Central memory CD8-positive, alpha-beta T cell (primary cell): ENCODE data around the gene SHROOM3.

Experiments used
- ATAC-seq: fragments of 150-1000 bp; cut with Tn5 transposase; replicated peaks from 2 replicates; pipeline ENCODE4 v1.10.0; 2022; ENCODE audit warnings: mild to moderate bottlenecking, moderate FRiP score, moderate number of reproducible peaks; ENCODE audit not compliant: poor library complexity, severe bottlenecking; ENCODE audit errors: extremely low read depth
- DNase-seq, 2 donors: peaks; one replicate each; pipeline ENCODE4 v3.0.0; 2021; ENCODE audit warnings: low spot score in 2 of 2
- H3K27ac Mint-ChIP-seq: one replicate; pipeline ENCODE4 v1.8.0; 2022; ENCODE audit warnings: low read depth, mild to moderate bottlenecking, moderate library complexity, mixed read lengths
- H3K27me3 Mint-ChIP-seq: one replicate; pipeline ENCODE4 v1.8.0; 2022; ENCODE audit warnings: mixed read lengths
- H3K36me3 Mint-ChIP-seq: one replicate; pipeline ENCODE4 v1.8.0; 2022; ENCODE audit warnings: mild to moderate bottlenecking, moderate library complexity, mixed read lengths; ENCODE audit not compliant: insufficient read depth
- H3K4me1 Mint-ChIP-seq: one replicate; pipeline ENCODE4 v1.8.0; 2022; ENCODE audit warnings: mixed read lengths
- H3K4me3 Mint-ChIP-seq: one replicate; pipeline ENCODE4 v1.8.0; 2022; ENCODE audit warnings: mild to moderate bottlenecking, moderate library complexity, mixed read lengths
- H3K9me3 Mint-ChIP-seq: one replicate; pipeline ENCODE4 v1.8.0; 2022; ENCODE audit warnings: mixed read lengths

Gene SHROOM3

DNA sequence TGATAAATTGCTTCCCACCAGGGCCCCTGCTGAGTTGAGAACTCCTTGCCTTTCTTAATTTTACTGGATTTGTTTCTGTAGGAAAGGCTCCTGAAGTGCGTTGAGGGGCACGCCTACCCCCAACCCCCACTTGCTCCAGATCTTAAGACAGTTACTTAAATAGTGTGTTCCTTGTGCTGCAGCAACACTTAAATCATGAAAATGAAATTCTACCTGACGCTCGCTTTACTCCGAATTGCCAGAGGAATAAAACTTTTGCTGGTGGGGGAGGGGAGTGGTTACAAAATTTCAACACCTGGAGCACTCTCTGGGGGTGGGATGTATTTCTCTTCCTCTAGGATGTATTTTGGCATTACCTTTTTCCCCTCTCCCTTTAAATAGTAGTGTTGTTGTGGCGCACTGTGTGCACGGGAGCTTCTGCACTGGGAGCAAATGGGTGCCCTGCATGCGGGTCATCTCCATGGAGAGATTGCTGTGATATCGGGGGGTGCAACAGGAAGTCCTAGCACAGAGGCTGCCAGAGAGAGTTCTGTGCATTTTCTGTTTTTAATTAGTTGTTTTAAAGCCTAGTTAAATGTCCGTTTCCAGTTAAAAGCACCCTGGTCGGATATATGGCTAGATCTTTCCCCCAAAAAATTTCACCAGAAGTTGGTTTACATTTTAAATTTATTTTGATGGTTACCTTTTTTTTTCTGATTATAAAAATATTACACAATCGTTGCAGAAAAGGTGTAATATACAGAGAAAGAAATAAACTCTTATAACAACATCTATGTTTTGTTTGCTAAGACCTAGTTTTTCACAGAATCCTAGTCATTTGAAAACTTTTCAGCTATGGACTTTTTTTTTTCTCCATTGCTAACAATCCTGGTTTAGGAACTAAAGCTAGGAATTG lies 255.2 kb downstream of the SHROOM3 start:
- no peak for DNase-seq
- Mint-ChIP-seq H3K36me3 (no peaks in the 10 kb centered on the region), H3K27ac (no peak overlapping the region), H3K27me3 (peaks cover 75% of the 10 kb centered on the region), H3K9me3 (no peaks in the 10 kb centered on the region), H3K4me3 (peak overlapping the region; percentile 22), H3K4me1 (peaks cover 6% of the 10 kb centered on the region)
- no peak for ATAC-seq

DNA sequence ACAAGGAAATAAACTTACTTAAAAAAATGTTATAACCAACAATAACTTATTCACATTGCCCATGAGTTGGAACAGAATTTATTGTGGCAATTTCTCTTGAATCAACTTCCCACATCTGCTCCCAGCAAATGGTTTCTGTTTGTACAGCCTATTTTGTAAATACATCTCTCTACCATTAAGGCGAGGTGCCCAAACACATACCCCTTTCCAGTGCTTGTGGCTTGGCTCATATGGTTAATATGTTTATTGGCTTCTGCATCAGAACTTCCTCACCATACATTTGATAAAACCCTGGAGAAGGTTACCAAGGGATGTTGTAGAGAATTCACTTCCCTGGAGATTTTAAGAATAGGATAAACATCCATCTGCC lies 255.9 kb downstream of the SHROOM3 start:
- no peaks in the 10 kb centered on the region for H3K36me3 Mint-ChIP-seq
- H3K27ac Mint-ChIP-seq: no peak overlapping the region
- DNase-seq: no peak
- H3K4me3 Mint-ChIP-seq: no peak overlapping the region
- ATAC-seq: no peak
- peaks cover 79% of the 10 kb centered on the region for H3K27me3 Mint-ChIP-seq
- no peaks in the 10 kb centered on the region for H3K9me3 Mint-ChIP-seq
- H3K4me1 Mint-ChIP-seq: peaks cover 6% of the 10 kb centered on the region

- no peak for DNase-seq
- Mint-ChIP-seq H3K9me3 (no peaks in the 10 kb centered on the region), H3K4me3 (no peak overlapping the region), H3K27me3 (peaks cover 90% of the 10 kb centered on the region), H3K27ac (no peak overlapping the region), H3K4me1 (peaks cover 6% of the 10 kb centered on the region), H3K36me3 (no peaks in the 10 kb centered on the region)
- ATAC-seq: no peak
These were observed 257.0 kb downstream of the SHROOM3 start for GRCh38 chr4:76691807-76692582.

- Mint-ChIP-seq H3K4me3 (no peak overlapping the region), H3K36me3 (no peaks in the 10 kb centered on the region), H3K27ac (no peak overlapping the region), H3K4me1 (peaks cover 6% of the 10 kb centered on the region), H3K9me3 (no peaks in the 10 kb centered on the region), H3K27me3 (peaks cover 90% of the 10 kb centered on the region)
- no peak for DNase-seq
- no peak for ATAC-seq
These were observed 257.7 kb downstream of the SHROOM3 start for GRCh38 chr4:76692761-76693160.

DNA sequence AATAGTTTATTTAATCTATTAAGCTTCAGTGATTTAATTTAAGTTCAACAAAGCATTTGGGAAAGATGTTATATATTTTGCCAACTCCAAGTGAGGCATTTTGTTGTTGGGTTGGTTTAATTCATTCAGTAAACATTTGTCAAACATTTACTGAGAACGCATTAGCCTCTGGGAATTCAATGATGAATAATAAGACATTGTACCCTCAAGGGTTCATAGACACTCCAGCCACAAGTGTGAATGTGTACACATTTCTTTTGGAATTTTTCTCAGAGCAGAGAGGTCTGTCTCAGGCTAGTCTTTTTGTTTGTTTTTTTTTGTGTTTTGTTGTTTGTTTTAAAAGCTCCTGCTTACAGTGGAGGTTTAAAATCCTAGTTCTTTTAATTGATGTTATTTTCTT lies 259.0 kb downstream of the SHROOM3 start:
- peaks cover 84% of the 10 kb centered on the region for H3K27me3 Mint-ChIP-seq
- H3K27ac Mint-ChIP-seq: no peak overlapping the region
- DNase-seq (no peak), ATAC-seq (no peak)
- no peaks in the 10 kb centered on the region for H3K9me3 Mint-ChIP-seq
- no peak overlapping the region for H3K4me3 Mint-ChIP-seq
- no peaks in the 10 kb centered on the region for H3K36me3 Mint-ChIP-seq
- peaks cover 6% of the 10 kb centered on the region for H3K4me1 Mint-ChIP-seq

DNA sequence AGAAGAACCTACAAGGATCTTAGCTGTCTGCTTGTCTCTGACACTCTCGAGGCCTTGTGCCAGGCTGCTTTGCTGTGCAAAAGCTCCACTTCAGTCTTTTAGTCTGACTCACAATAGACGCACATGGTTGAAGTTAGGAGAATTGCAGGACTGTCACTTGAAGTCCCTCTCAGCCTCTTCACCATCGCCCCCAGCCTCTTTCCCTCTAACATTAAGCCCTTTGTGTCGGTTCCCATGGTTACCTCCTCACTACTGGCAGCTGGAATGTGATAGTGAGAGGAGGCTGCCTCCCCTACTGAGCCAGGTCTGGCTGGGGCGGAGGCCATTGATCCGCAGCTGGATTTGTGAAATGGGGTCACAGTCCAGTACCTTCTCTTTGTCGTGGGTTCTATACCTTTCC lies 261.1 kb downstream of the SHROOM3 start:
- DNase-seq: no peak
- Mint-ChIP-seq H3K4me3 (no peak overlapping the region), H3K27ac (no peak overlapping the region), H3K36me3 (no peaks in the 10 kb centered on the region), H3K9me3 (no peaks in the 10 kb centered on the region), H3K4me1 (no peaks in the 10 kb centered on the region), H3K27me3 (peaks cover 73% of the 10 kb centered on the region)
- no peak for ATAC-seq

GRCh38 chr4:76697129-76697803 lies 262.2 kb downstream of the SHROOM3 start:
- Mint-ChIP-seq H3K36me3 (no peaks in the 10 kb centered on the region), H3K27me3 (peaks cover 61% of the 10 kb centered on the region), H3K27ac (no peak overlapping the region), H3K4me1 (no peaks in the 10 kb centered on the region), H3K4me3 (no peak overlapping the region), H3K9me3 (no peaks in the 10 kb centered on the region)
- DNase-seq: no peak
- no peak for ATAC-seq

- Mint-ChIP-seq H3K9me3 (no peaks in the 10 kb centered on the region), H3K4me1 (no peaks in the 10 kb centered on the region), H3K27ac (no peak overlapping the region), H3K4me3 (no peak overlapping the region), H3K27me3 (peaks cover 52% of the 10 kb centered on the region), H3K36me3 (no peaks in the 10 kb centered on the region)
- ATAC-seq (no peak), DNase-seq (no peak)
These were observed 263.1 kb downstream of the SHROOM3 start for GRCh38 chr4:76698141-76698540.

DNA sequence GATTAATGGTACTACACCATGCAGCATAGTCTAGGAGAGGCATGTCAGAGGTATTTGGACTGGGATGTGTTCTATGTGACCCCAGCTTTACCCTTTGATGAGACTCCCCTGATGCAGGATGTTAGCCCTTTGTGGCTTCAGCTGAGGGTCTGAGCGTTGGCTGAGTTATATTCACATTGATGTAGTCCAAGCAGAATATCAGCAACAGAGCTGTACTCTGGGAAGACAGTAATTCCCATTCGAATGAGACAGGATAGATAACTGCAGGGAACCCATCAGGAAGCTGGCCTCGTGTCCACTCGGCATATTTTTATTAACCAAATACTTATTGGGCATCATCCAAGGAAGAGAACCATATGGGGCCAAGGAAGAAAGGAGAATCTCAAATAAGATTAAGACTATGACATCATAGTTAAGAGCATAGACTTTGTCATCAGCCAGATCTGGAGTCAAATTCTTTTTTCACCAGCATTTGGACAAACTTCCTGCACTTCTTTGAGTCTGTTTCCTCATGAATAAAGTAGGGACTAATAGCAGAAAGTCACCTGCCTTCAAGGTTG lies 264.8 kb downstream of the SHROOM3 start:
- peaks cover 49% of the 10 kb centered on the region for H3K27me3 Mint-ChIP-seq

DNA sequence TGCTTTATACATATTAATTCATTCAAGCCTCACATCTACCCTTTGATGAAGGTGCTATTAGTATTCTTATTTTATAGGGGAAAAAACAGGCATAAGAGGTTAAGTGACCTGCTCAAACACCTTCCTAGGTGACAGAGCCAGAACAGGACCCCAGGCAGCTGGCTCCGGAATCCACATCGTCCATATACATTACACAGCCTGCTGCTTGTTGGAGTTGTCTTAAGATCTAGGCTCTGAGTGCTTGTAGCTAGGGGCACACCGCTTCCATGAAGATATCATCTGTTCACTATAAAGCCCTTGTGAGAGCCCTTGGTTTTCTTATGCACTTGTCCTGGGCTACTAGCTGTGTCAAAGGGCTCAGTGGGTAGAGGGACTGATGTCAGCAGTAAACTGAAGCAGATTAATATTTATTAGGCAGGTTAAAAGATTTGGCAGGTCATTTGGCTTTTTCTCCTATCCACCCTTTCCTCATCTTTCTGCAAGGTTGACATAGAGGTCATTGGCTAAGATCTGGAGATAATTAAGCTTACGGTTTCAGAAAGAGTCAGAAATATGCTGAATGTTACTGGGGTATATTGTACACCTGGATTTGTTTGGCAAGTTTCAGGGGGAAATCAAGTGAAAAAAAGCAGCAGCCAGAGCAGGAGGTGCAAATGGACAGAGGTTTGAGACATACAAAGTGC lies 267.6 kb downstream of the SHROOM3 start:
- DNase-seq (no peak), ATAC-seq (no peak)
- H3K4me1 Mint-ChIP-seq: no peaks in the 10 kb centered on the region
- no peaks in the 10 kb centered on the region for H3K9me3 Mint-ChIP-seq
- H3K36me3 Mint-ChIP-seq: peaks cover 2% of the 10 kb centered on the region
- no peak overlapping the region for H3K4me3 Mint-ChIP-seq
- H3K27ac Mint-ChIP-seq: no peak overlapping the region
- H3K27me3 Mint-ChIP-seq: peaks cover 49% of the 10 kb centered on the region

More for the DNA sequence above, 264.8 kb downstream of the SHROOM3 start:
- Mint-ChIP-seq H3K9me3 (no peaks in the 10 kb centered on the region), H3K4me3 (no peak overlapping the region), H3K4me1 (no peaks in the 10 kb centered on the region), H3K27ac (no peak overlapping the region), H3K36me3 (no peaks in the 10 kb centered on the region)
- ATAC-seq (no peak), DNase-seq (no peak)

DNA sequence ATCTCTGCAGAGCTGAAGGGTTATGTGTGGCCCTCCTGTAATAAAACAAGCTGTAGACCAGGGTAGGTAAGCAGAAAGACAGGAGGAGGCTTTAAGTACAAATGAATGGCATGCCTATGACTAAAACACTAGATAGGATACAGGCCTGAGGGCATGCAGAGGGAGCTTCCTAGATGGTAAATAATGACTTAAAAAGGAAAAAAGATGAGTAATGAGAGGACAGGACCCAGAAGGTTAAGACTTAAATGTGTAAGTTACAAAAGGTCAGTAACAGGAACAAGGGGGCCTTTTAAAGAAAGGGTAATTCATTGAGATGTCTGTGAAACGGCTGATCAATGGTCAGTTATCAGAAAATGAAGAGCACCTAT lies 268.1 kb downstream of the SHROOM3 start:
- ATAC-seq: no peak
- Mint-ChIP-seq H3K4me3 (no peak overlapping the region), H3K27me3 (peaks cover 54% of the 10 kb centered on the region), H3K27ac (no peak overlapping the region), H3K36me3 (peaks cover 2% of the 10 kb centered on the region), H3K9me3 (no peaks in the 10 kb centered on the region), H3K4me1 (no peaks in the 10 kb centered on the region)
- DNase-seq: no peak

DNA sequence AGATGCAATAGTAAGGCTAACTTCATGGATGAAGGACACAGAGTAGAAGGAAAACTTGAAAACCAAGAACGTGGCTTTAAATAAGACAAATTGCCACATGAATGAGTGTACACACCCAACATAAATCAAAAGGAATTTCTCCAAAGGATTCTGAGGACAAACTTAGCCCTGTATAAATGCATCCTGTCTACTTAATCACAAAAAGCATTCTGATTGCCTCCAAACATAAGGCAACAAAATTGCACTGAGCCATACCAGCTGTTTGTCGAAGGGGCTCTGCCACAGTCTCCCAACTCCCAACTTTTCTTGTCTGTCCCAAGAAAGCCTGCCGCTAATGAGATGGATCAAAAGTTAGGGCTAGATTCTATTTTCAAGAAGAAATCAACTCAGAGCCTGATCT lies 268.6 kb downstream of the SHROOM3 start:
- Mint-ChIP-seq H3K36me3 (peaks cover 2% of the 10 kb centered on the region), H3K4me1 (no peaks in the 10 kb centered on the region), H3K27ac (no peak overlapping the region), H3K27me3 (peaks cover 57% of the 10 kb centered on the region), H3K9me3 (no peaks in the 10 kb centered on the region), H3K4me3 (no peak overlapping the region)
- no peak for ATAC-seq
- no peak for DNase-seq
